K562 (cell line): ENCODE results near the gene LEO1. TPM values are rescaled to one million over a fixed set of nuclear protein-coding genes. Genes with fewer than 3 reads are reported as not detected.

ENCODE experiments used
- E2F8 ChIP-seq: fragments of 450-650 bp; IDR thresholded peaks from 2 replicates; pipeline ENCODE4 v1.7.1; 2018; ENCODE audit warnings: mild to moderate bottlenecking, low read depth; ENCODE audit not compliant: partially characterized antibody
- GATAD2B ChIP-seq: fragments of 450-650 bp; IDR thresholded peaks from 2 replicates; pipeline ENCODE4 v1.6.1; 2017; ENCODE audit warnings: mild to moderate bottlenecking, borderline replicate concordance
- HCFC1 ChIP-seq: IDR thresholded peaks from 2 replicates; pipeline ENCODE4 v1.6.1; 2012; ENCODE audit warnings: low read depth, low read length, improper control_type of control experiment
- HEY1 ChIP-seq: fragments of 250-450 bp; sonication (Bioruptor Pico); IDR thresholded peaks from 2 replicates; pipeline ENCODE4 v1.5.0; 2020; ENCODE audit warnings: mild to moderate bottlenecking, moderate library complexity, borderline replicate concordance
- NCOA4 ChIP-seq: fragments of 450-650 bp; IDR thresholded peaks from 2 replicates; pipeline ENCODE4 v1.6.1; 2018; ENCODE audit warnings: mild to moderate bottlenecking; ENCODE audit not compliant: partially characterized antibody
- NKRF ChIP-seq: fragments of 450-650 bp; IDR thresholded peaks from 2 replicates; pipeline ENCODE4 v1.6.1; 2016; ENCODE audit warnings: borderline replicate concordance
- PHF21A ChIP-seq: fragments of 450-650 bp; IDR thresholded peaks from 2 replicates; pipeline ENCODE4 v1.6.1; 2017; ENCODE audit warnings: low read depth, borderline replicate concordance
- RFX7 ChIP-seq: fragments of 250-450 bp; sonication (Bioruptor Pico); IDR thresholded peaks from 2 replicates; pipeline ENCODE4 v1.5.1; 2021; ENCODE audit warnings: mild to moderate bottlenecking
- TCFL5 ChIP-seq: fragments of 250-450 bp; sonication (Bioruptor Pico); conservative IDR thresholded peaks from 2 replicates; pipeline ENCODE4 v1.6.1; 2021; ENCODE audit warnings: mild to moderate bottlenecking, moderate library complexity, matching md5 sums
- U2AF1 ChIP-seq: fragments of 200-400 bp; formaldehyde crosslinking; optimal IDR thresholded peaks from 2 replicates; pipeline ENCODE3; 2017; ENCODE audit warnings: mild to moderate bottlenecking, low read depth, low read length, moderate library complexity
- ZNF253 ChIP-seq: fragments of 250-450 bp; sonication (Bioruptor Pico); conservative IDR thresholded peaks from 2 replicates; pipeline ENCODE4 v1.6.1; 2021; ENCODE audit warnings: mild to moderate bottlenecking
- ZNF280B ChIP-seq: fragments of 250-450 bp; sonication (Bioruptor Pico); IDR thresholded peaks from 2 replicates; pipeline ENCODE4 v1.5.1; 2021; ENCODE audit warnings: mild to moderate bottlenecking
- ZNF639 ChIP-seq, 2 experiments: fragments of 200-800 bp in 1 of 2; sonication (Bioruptor generic) in 1 of 2; sonication (generic) in 1 of 2; formaldehyde crosslinking in 1 of 2; IDR thresholded peaks in 1 of 2; conservative IDR thresholded peaks in 1 of 2; 2 replicates each; pipeline versions ENCODE4 v1.5.0 to v1.6.1; 2016 to 2020; ENCODE audit warnings: missing compliant biosample characterization in 1 of 2, missing genetic modification characterization in 1 of 2, missing genetic modification reagents in 1 of 2
- ZNF655 ChIP-seq: fragments of 250-450 bp; sonication (Bioruptor Pico); IDR thresholded peaks from 2 replicates; pipeline ENCODE4 v1.5.0; 2021
- ZNF740 ChIP-seq, 3 experiments: fragments of 200-800 bp in 1 of 3; sonication (Bioruptor generic) in 1 of 3; sonication (generic) in 1 of 3; formaldehyde crosslinking in 1 of 3; IDR thresholded peaks; 2 replicates each; pipeline versions ENCODE4 v1.6.1 to v1.8.0; 2016 to 2022; ENCODE audit warnings: mild to moderate bottlenecking in 2 of 3, missing compliant biosample characterization in 2 of 3, missing genetic modification characterization in 2 of 3, missing genetic modification reagents in 1 of 3
- polyA plus RNA-seq, 8 experiments: library from polyadenylated mRNA; depleted of rRNA in 4 of 8; stranded (reverse) in 5 of 8; unstranded in 3 of 8; fragments of >200 nt; fragmentation: Nextera tagmentation in 2 of 8; fragmentation: Illumina TruSeq in 1 of 8; extraction: Ambion mirVana in 2 of 8; extraction: Trizol in 1 of 8; gene quantifications; 2 replicates each; pipeline versions ENCODE4 v1.2.1 to v1.2.3, GENCODE V29; 2011 to 2014; ENCODE audit warnings: inconsistent platforms in 1 of 8, missing spikeins in 1 of 8
- total RNA-seq, 7 experiments: library from RNA; depleted of rRNA in 6 of 7; stranded (reverse); fragments of >200 nt in 6 of 7; fragmentation: Illumina TruSeq in 2 of 7; extraction: Trizol in 2 of 7; gene quantifications; 2 replicates each; pipeline versions ENCODE4 v1.2.1 to v1.2.3, GENCODE V29; 2011 to 2021; ENCODE audit warnings: low replicate concordance in 1 of 7

Gene LEO1
- total and polyA plus RNA-seq, 9 of the 15 experiments (the other 6 are each of a cell fraction or from before 2014, with no cell fraction given): 8.4 to 48.3 (median 37.9) TPM

GRCh38 chr15:51971375-51972133 lies at the start of gene LEO1 (continued):
- TF ChIP-seq E2F8: peak; percentile 87
- TF ChIP-seq ZNF655: no peak
- no peak for TF ChIP-seq U2AF1
- no peak for TF ChIP-seq ZNF280B (CRISPR knock-in tag)
- no peak for TF ChIP-seq ZNF253 (CRISPR knock-in tag)
- TF ChIP-seq ZNF639 (CRISPR knock-in tag; conservative IDR thresholded peaks at IDR 0.05 in 1 of 2, IDR thresholded peaks at IDR 0.05 in 1 of 2): no peak
- no peak for TF ChIP-seq GATAD2B
- TF ChIP-seq ZNF740 (CRISPR knock-in tag; IDR thresholded peaks at IDR 0.05): peak; percentile 68; the same call in 1 of the 2 replicates
- no peak for TF ChIP-seq ZNF740 (tag; IDR thresholded peaks at IDR 0.05)
- TF ChIP-seq PHF21A: no peak
- TF ChIP-seq NCOA4: no peak
- TF ChIP-seq HEY1 (CRISPR knock-in tag): no peak
- peak; percentile 83; the same call in 1 of the 2 replicates for TF ChIP-seq NKRF
- TF ChIP-seq HCFC1: peak; percentile 75
- no peak for TF ChIP-seq TCFL5 (CRISPR knock-in tag)
- TF ChIP-seq RFX7 (CRISPR knock-in tag): no peak
